SK-N-SH treated with all-trans-retinoic acid at 6 μM for 48 hours (cell line): ENCODE results near the gene CCDC3.

Experiments
- ATAC-seq: fragments of 200-7000 bp; cut with Tn5 transposase; 3 replicates; pipeline ENCODE4 v1.9.1; 2020; ENCODE audit warnings: mild to moderate bottlenecking, moderate library complexity
- BACH2 ChIP-seq: fragments of 250-450 bp; sonication (Bioruptor Pico); IDR thresholded peaks from 2 replicates; pipeline ENCODE4 v1.9.0; 2021; ENCODE audit warnings: mild to moderate bottlenecking, borderline replicate concordance
- CREB5 ChIP-seq: fragments of 250-450 bp; sonication (Bioruptor Pico); IDR thresholded peaks from 2 replicates; pipeline ENCODE4 v1.5.1; 2020; ENCODE audit warnings: low read depth, mild to moderate bottlenecking, moderate library complexity
- CSRNP3 ChIP-seq: fragments of 250-450 bp; sonication (Bioruptor Pico); IDR thresholded peaks from 2 replicates; pipeline ENCODE4 v1.5.1; 2021; ENCODE audit warnings: mild to moderate bottlenecking, moderate library complexity
- GLIS3 ChIP-seq: fragments of 250-450 bp; sonication (Bioruptor Pico); IDR thresholded peaks from 2 replicates; pipeline ENCODE4 v1.5.0; 2020; ENCODE audit warnings: mild to moderate bottlenecking, moderate library complexity
- ISL1 ChIP-seq: fragments of 250-450 bp; sonication (Bioruptor Pico); IDR thresholded peaks from 2 replicates; pipeline ENCODE4 v2.1.2; 2022; ENCODE audit warnings: mild to moderate bottlenecking, moderate library complexity
- OSR1 ChIP-seq: fragments of 250-450 bp; sonication (Bioruptor Pico); IDR thresholded peaks from 2 replicates; pipeline ENCODE4 v1.8.0; 2022; ENCODE audit warnings: moderate library complexity, mild to moderate bottlenecking, inconsistent platforms
- PATZ1 ChIP-seq: fragments of 250-450 bp; sonication (Bioruptor Pico); IDR thresholded peaks from 2 replicates; pipeline ENCODE4 v1.8.0; 2020; ENCODE audit warnings: mild to moderate bottlenecking, moderate library complexity, borderline replicate concordance
- POU6F1 ChIP-seq: fragments of 250-450 bp; sonication (Bioruptor Pico); IDR thresholded peaks from 2 replicates; pipeline ENCODE4 v1.8.0; 2021; ENCODE audit warnings: low read depth, mild to moderate bottlenecking, moderate library complexity, borderline replicate concordance
- PPARA ChIP-seq: fragments of 250-450 bp; sonication (Bioruptor Pico); IDR thresholded peaks from 2 replicates; pipeline ENCODE4 v1.5.0; 2020; ENCODE audit warnings: mild to moderate bottlenecking, borderline replicate concordance
- RARB ChIP-seq: fragments of 250-450 bp; sonication (Bioruptor Pico); IDR thresholded peaks from 2 replicates; pipeline ENCODE4 v1.8.0; 2021; ENCODE audit warnings: mild to moderate bottlenecking, moderate library complexity
- SNAI2 ChIP-seq: fragments of 250-450 bp; sonication (Bioruptor Pico); IDR thresholded peaks from 2 replicates; pipeline ENCODE4 v1.5.0; 2020; ENCODE audit warnings: mild to moderate bottlenecking, moderate library complexity
- TCF4 ChIP-seq: fragments of 250-450 bp; sonication (Bioruptor Pico); IDR thresholded peaks from 2 replicates; pipeline ENCODE4 v1.8.0; 2021; ENCODE audit warnings: mild to moderate bottlenecking, moderate library complexity, borderline replicate concordance
- TOX ChIP-seq: fragments of 250-450 bp; sonication (Bioruptor Pico); IDR thresholded peaks from 2 replicates; pipeline ENCODE4 v1.8.0; 2021; ENCODE audit warnings: mild to moderate bottlenecking, moderate library complexity, borderline replicate concordance
- TSHZ2 ChIP-seq: fragments of 250-450 bp; sonication (Bioruptor Pico); IDR thresholded peaks from 2 replicates; pipeline ENCODE4 v1.5.0; 2020; ENCODE audit warnings: mild to moderate bottlenecking, moderate library complexity
- ZC3H10 ChIP-seq: fragments of 250-450 bp; sonication (Bioruptor Pico); IDR thresholded peaks from 2 replicates; pipeline ENCODE4 v1.5.1; 2021; ENCODE audit warnings: mild to moderate bottlenecking, moderate library complexity
- ZFP3 ChIP-seq: fragments of 250-450 bp; sonication (Bioruptor Pico); IDR thresholded peaks from 2 replicates; pipeline ENCODE4 v1.5.0; 2020; ENCODE audit warnings: mild to moderate bottlenecking, moderate library complexity
- ZNF565 ChIP-seq: fragments of 450-650 bp; formaldehyde crosslinking; conservative IDR thresholded peaks from 2 replicates; pipeline ENCODE4 v1.5.0; 2020; ENCODE audit warnings: low read depth, mild to moderate bottlenecking, moderate library complexity
- ZNF70 ChIP-seq: fragments of 450-650 bp; formaldehyde crosslinking; IDR thresholded peaks from 2 replicates; pipeline ENCODE4 v1.5.0; 2020; ENCODE audit warnings: mild to moderate bottlenecking, moderate library complexity
- ZNF8 ChIP-seq: fragments of 450-650 bp; formaldehyde crosslinking; IDR thresholded peaks from 2 replicates; pipeline ENCODE4 v1.5.0; 2020; ENCODE audit warnings: mild to moderate bottlenecking, moderate library complexity

CCDC3 gene

GRCh38 chr10:13019280-13019679 is 17.8 kb upstream of the CCDC3 start:
- TF ChIP-seq SNAI2 (CRISPR knock-in tag): no peak
- TF ChIP-seq TSHZ2 (CRISPR knock-in tag): no peak
- TF ChIP-seq ZNF8 (CRISPR knock-in tag): no peak
- no peak for TF ChIP-seq CREB5 (CRISPR knock-in tag)
- TF ChIP-seq ZNF70 (CRISPR knock-in tag): no peak
- TF ChIP-seq BACH2 (CRISPR knock-in tag): no peak
- no peak for TF ChIP-seq PATZ1 (CRISPR knock-in tag)
- TF ChIP-seq RARB: no peak
- no peak for TF ChIP-seq PPARA (CRISPR knock-in tag)
- TF ChIP-seq OSR1 (CRISPR knock-in tag): no peak
- no peak for TF ChIP-seq ZFP3 (CRISPR knock-in tag)
- TF ChIP-seq, all 23 proteins: peak for 0
- no peak for ATAC-seq

- no peak for TF ChIP-seq POU6F1
- no peak for ATAC-seq
Measured at GRCh38 chr10:13018171-13018570, 16.7 kb upstream of the CCDC3 start.

GRCh38 chr10:13016886-13017285 is 15.4 kb upstream of the CCDC3 start:
- no peak for ATAC-seq
- TF ChIP-seq TSHZ2 (CRISPR knock-in tag) (no peak), ZNF70 (CRISPR knock-in tag) (no peak), CSRNP3 (CRISPR knock-in tag) (no peak), ZC3H10 (CRISPR knock-in tag) (no peak), OSR1 (CRISPR knock-in tag) (no peak), PPARA (CRISPR knock-in tag) (no peak), RARB (no peak), ZNF565 (CRISPR knock-in tag) (no peak), TCF4 (CRISPR knock-in tag) (no peak), TOX (CRISPR knock-in tag) (no peak), ISL1 (CRISPR knock-in tag) (no peak), ZNF8 (CRISPR knock-in tag) (no peak), PATZ1 (CRISPR knock-in tag) (no peak), BACH2 (CRISPR knock-in tag) (no peak), POU6F1 (no peak), CREB5 (CRISPR knock-in tag) (no peak), GLIS3 (CRISPR knock-in tag) (no peak)
